Subcutaneous adipose tissue (tissue), 4 donors: ENCODE measurements around the gene VAMP8. TPM values are rescaled to one million over a fixed set of nuclear protein-coding genes. Genes with fewer than 3 reads are reported as not detected.

Experiments
- CTCF ChIP-seq: fragments of 450-650 bp; IDR thresholded peaks from one replicate; pipeline ENCODE4 v1.5.1; 2016; ENCODE audit warnings: low read depth, mild to moderate bottlenecking, control low read depth, antibody characterized with exemption, moderate library complexity
- total RNA-seq, 4 donors: library from RNA; depleted of rRNA; stranded (reverse); fragments of >200 nt; gene quantifications; one replicate each; pipeline ENCODE4 v1.1.0, GENCODE V29; 2016

The VAMP8 gene
- total RNA-seq, 4 donors from 2014 or later = 6.2 to 140 (median 34.8) TPM

GRCh38 chr2:85598594-85599340 lies 21.4 kb downstream of the VAMP8 start:
- no peak for TF ChIP-seq CTCF

GRCh38 chr2:85599468-85600234 lies 22.3 kb downstream of the VAMP8 start:
- no peak for TF ChIP-seq CTCF

GRCh38 chr2:85600235-85600575 lies 22.8 kb downstream of the VAMP8 start:
- TF ChIP-seq CTCF = no peak

- no peak for TF ChIP-seq CTCF
These were observed 23.8 kb downstream of the VAMP8 start for GRCh38 chr2:85600951-85601770.

GRCh38 chr2:85601771-85602475 lies 24.5 kb downstream of the VAMP8 start:
- no peak for TF ChIP-seq CTCF

- TF ChIP-seq CTCF = no peak
These were observed 25.3 kb downstream of the VAMP8 start, which contains the start of gene TMEM150A for GRCh38 chr2:85602476-85603234. Gene TMEM150A (minus strand): TSS chr2:85602698. CDS start chr2:85601948, 750 bp downstream.
